Esophagus squamous epithelium (tissue), 5 donors: ENCODE data around the gene CFAP161. TPM values are rescaled to one million over a fixed set of nuclear protein-coding genes. Genes with fewer than 3 reads are reported as not detected.

Experiments used
- DNase-seq: peaks from one replicate; lab custom pipeline; 2025; lab: John Stamatoyannopoulos, UW
- H3K27ac ChIP-seq, 4 donors: fragments of 200-600 bp; sonication (generic); one replicate each; pipeline ENCODE4 v1.5.1; 2016 to 2019; ENCODE audit warnings: mild to moderate bottlenecking in 1 of 4
- H3K27me3 ChIP-seq, 4 donors: fragments of 200-600 bp; sonication (generic); 1 replicate in 3 of 4; 2 replicates in 1 of 4; pipeline versions ENCODE4 v1.5.1 to v1.6.0; 2017 to 2021; ENCODE audit warnings: antibody characterized with exemption in 1 of 4
- H3K36me3 ChIP-seq, 3 donors: fragments of 200-600 bp; sonication (generic); one replicate each; pipeline ENCODE4 v1.5.1; 2016 to 2019
- H3K4me1 ChIP-seq, 3 donors: fragments of 200-600 bp; sonication (generic); one replicate each; pipeline ENCODE4 v1.5.1; 2017 to 2019
- H3K4me3 ChIP-seq, 4 donors: fragments of 200-600 bp; sonication (generic); 1 replicate in 3 of 4; 2 replicates in 1 of 4; pipeline ENCODE4 v1.5.1; 2016 to 2019; ENCODE audit warnings: mild to moderate bottlenecking in 2 of 4, moderate library complexity in 1 of 4
- H3K9me3 ChIP-seq, 3 donors: fragments of 200-600 bp; sonication (generic); one replicate each; pipeline ENCODE4 v1.5.1; 2016 to 2019
- CTCF ChIP-seq, 6 experiments: fragments of 450-650 bp in 4 of 6; fragments of 200-600 bp in 2 of 6; sonication (generic) in 2 of 6; IDR thresholded peaks; one replicate each; pipeline ENCODE4 v1.5.1; 2016 to 2019; ENCODE audit warnings: antibody characterized with exemption in 6 of 6, mild to moderate bottlenecking in 4 of 6, moderate library complexity in 4 of 6
- POLR2A ChIP-seq, 4 donors: fragments of 450-650 bp; IDR thresholded peaks; one replicate each; pipeline ENCODE4 v1.6.1; 2017; ENCODE audit warnings: antibody characterized with exemption in 4 of 4, mild to moderate bottlenecking in 4 of 4, moderate library complexity in 3 of 4
- WGBS, 2 donors: methylation state at CpG; one replicate each; pipeline ENCODE4 v1.1.5; 2018; 5-methylcytosine and 5-hydroxymethylcytosine counted together
- intact Hi-C: fragments of 100-400 bp; cut with DNase I; formaldehyde crosslinking; loops from one replicate; pipeline ENCODE4 v1.15.0; 2022
- total RNA-seq, 4 donors: library from RNA; depleted of rRNA; stranded (reverse); fragments of >200 nt; gene quantifications; one replicate each; pipeline ENCODE4 v1.1.0, GENCODE V29; 2016
- donor health status: DM: yes; HTN: yes; CAD: no.

CFAP161 gene
- total RNA-seq, 4 donors from 2014 or later, result 0.38 to 0.88 TPM; not detected in 2

- intact Hi-C loops, result no loop called here
- H3K4me1 ChIP-seq, result peaks cover 0 to 24% (median 18%) of the 10 kb centered on the region in 3 donors
- DNase-seq, result no peak
- H3K9me3 ChIP-seq, result no peaks in the 10 kb centered on the region
- H3K4me3 ChIP-seq, result no peak overlapping the region
- no peaks in the 10 kb centered on the region for H3K36me3 ChIP-seq
- H3K27me3 ChIP-seq, result peaks cover 0 to 52% (median 0%) of the 10 kb centered on the region in 4 donors
- TF ChIP-seq CTCF (IDR thresholded peaks at IDR 0.05) (no peak), POLR2A (IDR thresholded peaks at IDR 0.05) (no peak)
- no peak overlapping the region for H3K27ac ChIP-seq
Observed at GRCh38 chr15:81171286-81171685, 37.2 kb downstream of the CFAP161 start.

GRCh38 chr15:81174125-81174791, 40.2 kb downstream of the CFAP161 start:
- no peak overlapping the region for H3K27ac ChIP-seq
- 68 to 78% methylated on average over 2 of the region's 2 CpGs for WGBS, 2 donors

GRCh38 chr15:81174792-81175327, 40.8 kb downstream of the CFAP161 start:
- WGBS, 2 donors, result 100% methylated on average over 1 of the region's 1 CpG
- H3K4me3 ChIP-seq, result no peak overlapping the region
- no peak for DNase-seq
- H3K27me3 ChIP-seq, result peaks cover 0 to 47% (median 0%) of the 10 kb centered on the region in 4 donors
- intact Hi-C loops, result no loop called here
- peaks cover 0 to 14% (median 0%) of the 10 kb centered on the region in 3 donors for H3K4me1 ChIP-seq
- TF ChIP-seq POLR2A (IDR thresholded peaks at IDR 0.05), result no peak
- TF ChIP-seq CTCF (IDR thresholded peaks at IDR 0.05), result no peak
- H3K36me3 ChIP-seq, result no peaks in the 10 kb centered on the region
- H3K9me3 ChIP-seq, result no peaks in the 10 kb centered on the region
- H3K27ac ChIP-seq, result no peak overlapping the region

More at GRCh38 chr15:81174125-81174791, 40.2 kb downstream of the CFAP161 start:
- DNase-seq, result no peak
- intact Hi-C loops, result no loop called here
- Histone ChIP-seq H3K4me3 (no peak overlapping the region), H3K36me3 (no peaks in the 10 kb centered on the region), H3K9me3 (no peaks in the 10 kb centered on the region), H3K4me1 (peaks cover 0 to 14% (median 0%) of the 10 kb centered on the region in 3 donors), H3K27me3 (peaks cover 0 to 48% (median 0%) of the 10 kb centered on the region in 4 donors)
- TF ChIP-seq POLR2A (IDR thresholded peaks at IDR 0.05), result no peak
- TF ChIP-seq CTCF (IDR thresholded peaks at IDR 0.05), result no peak

GRCh38 chr15:81175496-81175895, 41.4 kb downstream of the CFAP161 start:
- Histone ChIP-seq H3K27me3 (peaks cover 0 to 44% (median 0%) of the 10 kb centered on the region in 4 donors), H3K36me3 (no peaks in the 10 kb centered on the region), H3K4me1 (peaks cover 0 to 9% (median 0%) of the 10 kb centered on the region in 3 donors), H3K9me3 (no peaks in the 10 kb centered on the region), H3K27ac (no peak overlapping the region), H3K4me3 (no peak overlapping the region)
- no peak for DNase-seq
- WGBS, 2 donors, result 94 to 96% methylated on average over 1 of the region's 1 CpG
- no peak for TF ChIP-seq POLR2A (IDR thresholded peaks at IDR 0.05)
- TF ChIP-seq CTCF (IDR thresholded peaks at IDR 0.05), result no peak
- intact Hi-C loops, result no loop called here

GRCh38 chr15:81176291-81176893, 42.3 kb downstream of the CFAP161 start:
- no peak for DNase-seq
- Histone ChIP-seq H3K27ac (peak overlapping the region in 3 of 4 donors; percentile 54 to 83 (median 62)), H3K27me3 (peaks cover 0 to 45% (median 0%) of the 10 kb centered on the region in 4 donors), H3K4me1 (peaks cover 0 to 9% (median 0%) of the 10 kb centered on the region in 3 donors), H3K4me3 (no peak overlapping the region), H3K9me3 (no peaks in the 10 kb centered on the region), H3K36me3 (no peaks in the 10 kb centered on the region)
- 80 to 87% methylated on average over 3 to 13 of the region's 16 CpGs for WGBS, 2 donors
- intact Hi-C loops, result no loop called here
- no peak for TF ChIP-seq CTCF (IDR thresholded peaks at IDR 0.05)
